SK-N-MC (cell line): ENCODE measurements around the gene ABLIM1.

Experiments
- EZH2 ChIP-seq: fragments of 200-600 bp; sonication (generic); IDR thresholded peaks from one replicate; pipeline ENCODE4 v1.6.1; 2017; ENCODE audit warnings: antibody characterized with exemption
- FOXP2 ChIP-seq: optimal IDR thresholded peaks from 2 replicates; pipeline ENCODE3; 2011; ENCODE audit warnings: mild to moderate bottlenecking, moderate library complexity; ENCODE audit not compliant: insufficient read depth; ENCODE audit errors: extremely low read length, control extremely low read depth
- POLR2AphosphoS5 ChIP-seq: IDR thresholded peaks from 2 replicates; pipeline ENCODE4 v1.6.1; 2012; ENCODE audit warnings: mild to moderate bottlenecking, low read depth, low read length, borderline replicate concordance

DNA sequence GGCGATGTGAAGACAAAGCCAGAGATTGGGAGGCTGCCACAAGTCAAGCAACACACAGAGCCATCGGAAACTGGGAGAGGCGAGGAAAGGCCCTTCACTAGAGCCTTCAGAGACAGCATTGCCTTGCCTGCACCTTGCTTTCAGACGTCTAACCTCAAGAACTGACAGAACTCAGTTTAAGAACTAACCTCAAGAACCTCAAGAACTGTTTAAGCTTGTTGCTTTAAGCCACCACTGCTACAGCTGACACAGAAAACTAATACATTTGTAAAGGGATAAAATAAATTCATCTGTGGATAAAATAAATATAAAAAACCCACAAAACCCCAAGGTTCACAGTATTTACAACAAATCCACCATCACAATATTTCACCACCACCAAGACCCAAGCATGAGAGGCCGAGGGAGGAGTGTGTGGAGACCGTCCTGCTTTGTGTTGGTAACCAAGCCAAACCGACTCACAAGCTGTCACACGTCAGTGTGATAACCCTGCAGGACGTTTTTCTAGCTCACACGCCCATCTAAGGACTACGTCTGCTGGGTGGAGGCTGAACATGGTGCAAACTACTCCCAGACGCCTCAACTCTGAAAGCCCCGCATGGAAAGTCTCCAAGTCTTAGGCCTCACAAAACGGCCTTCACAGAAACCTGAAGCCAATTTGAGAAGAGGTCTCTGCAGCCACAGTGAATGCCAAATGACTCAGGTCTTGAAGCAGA is 116.8 kb downstream of the ABLIM1 start:
- TF ChIP-seq EZH2 (no peak), POLR2AphosphoS5 (no peak), FOXP2 (no peak)
